ENCODE data around the gene ST6GALNAC3. TPM values are rescaled to one million over a fixed set of nuclear protein-coding genes. Genes with fewer than 3 reads are reported as not detected.

The ST6GALNAC3 gene
- total RNA-seq, 2 donors from 2014 or later, result 2.5 to 5.7 TPM

- Histone ChIP-seq H3K27me3 (no peaks in the 10 kb centered on the region), H3K9me3 (no peaks in the 10 kb centered on the region), H3K4me1 (no peaks in the 10 kb centered on the region), H3K27ac (no peak overlapping the region), H3K4me3 (no peak overlapping the region), H3K36me3 (no peaks in the 10 kb centered on the region), H3K9ac (ENCODE audit: low read depth in 2 of 2, low read length in 2 of 2) (no peak overlapping the region)
- intact Hi-C loops (cut with DNase I), result no loop called here
- no peak for DNase-seq
- TF ChIP-seq CTCF (IDR thresholded peaks at IDR 0.05), result no peak
Observed at GRCh38 chr1:76503736-76504135, 429.2 kb downstream of the ST6GALNAC3 start.

- DNase-seq, result no peak
- Histone ChIP-seq H3K9me3 (no peaks in the 10 kb centered on the region), H3K4me3 (no peak overlapping the region), H3K4me1 (no peaks in the 10 kb centered on the region), H3K27ac (no peak overlapping the region), H3K9ac (ENCODE audit: low read depth in 2 of 2, low read length in 2 of 2) (no peak overlapping the region), H3K27me3 (no peaks in the 10 kb centered on the region), H3K36me3 (no peaks in the 10 kb centered on the region)
- no peak for TF ChIP-seq CTCF (IDR thresholded peaks at IDR 0.05)
- intact Hi-C loops (cut with DNase I), result no loop called here
Observed at GRCh38 chr1:76507376-76507775, 432.8 kb downstream of the ST6GALNAC3 start.

GRCh38 chr1:76508871-76509270 lies 434.3 kb downstream of the ST6GALNAC3 start:
- no peaks in the 10 kb centered on the region for H3K9me3 ChIP-seq
- DNase-seq, result no peak
- no peak overlapping the region for H3K27ac ChIP-seq
- H3K36me3 ChIP-seq, result no peaks in the 10 kb centered on the region
- no peak for TF ChIP-seq CTCF (IDR thresholded peaks at IDR 0.05)
- no peak overlapping the region for H3K4me3 ChIP-seq
- no peak overlapping the region for H3K9ac ChIP-seq (ENCODE audit: low read depth in 2 of 2, low read length in 2 of 2)
- no peaks in the 10 kb centered on the region for H3K4me1 ChIP-seq
- H3K27me3 ChIP-seq, result no peaks in the 10 kb centered on the region
- intact Hi-C loops (cut with DNase I), result no loop called here

- H3K36me3 ChIP-seq, result no peaks in the 10 kb centered on the region
- intact Hi-C loops (cut with DNase I), result no loop called here
- no peaks in the 10 kb centered on the region for H3K9me3 ChIP-seq
- no peaks in the 10 kb centered on the region for H3K4me1 ChIP-seq
- no peak overlapping the region for H3K27ac ChIP-seq
- H3K9ac ChIP-seq (ENCODE audit: low read depth in 2 of 2, low read length in 2 of 2), result no peak overlapping the region
- no peaks in the 10 kb centered on the region for H3K27me3 ChIP-seq
- no peak for DNase-seq
- no peak overlapping the region for H3K4me3 ChIP-seq
- no peak for TF ChIP-seq CTCF (IDR thresholded peaks at IDR 0.05)
Observed at GRCh38 chr1:76510672-76511557, 436.4 kb downstream of the ST6GALNAC3 start.

GRCh38 chr1:76511558-76512179 lies 437.1 kb downstream of the ST6GALNAC3 start:
- no peaks in the 10 kb centered on the region for H3K4me1 ChIP-seq
- H3K9ac ChIP-seq (ENCODE audit: low read depth in 2 of 2, low read length in 2 of 2), result no peak overlapping the region
- intact Hi-C loops (cut with DNase I), result no loop called here
- H3K9me3 ChIP-seq, result no peaks in the 10 kb centered on the region
- H3K27ac ChIP-seq, result no peak overlapping the region
- no peak for TF ChIP-seq CTCF (IDR thresholded peaks at IDR 0.05)
- no peak overlapping the region for H3K4me3 ChIP-seq
- H3K27me3 ChIP-seq, result no peaks in the 10 kb centered on the region
- H3K36me3 ChIP-seq, result no peaks in the 10 kb centered on the region
- no peak for DNase-seq

All from colonic mucosa (tissue), 4 donors.